Loucy (cell line): ENCODE results near the gene ATP13A4.

Source experiments
- EZH2phosphoT487 ChIP-seq: fragments of 200-600 bp; IDR thresholded peaks from 2 replicates; pipeline ENCODE4 v1.6.1; 2018; ENCODE audit warnings: antibody characterized with exemption, mild to moderate bottlenecking, moderate library complexity, borderline replicate concordance
- TF ChIP-seq, protein P1 (sequence below): fragments of 200-600 bp; sonication (generic); conservative IDR thresholded peaks from 2 replicates; pipeline ENCODE4 v1.5.1; 2014; ENCODE audit warnings: mild to moderate bottlenecking, antibody characterized with exemption, low read length

DNA sequence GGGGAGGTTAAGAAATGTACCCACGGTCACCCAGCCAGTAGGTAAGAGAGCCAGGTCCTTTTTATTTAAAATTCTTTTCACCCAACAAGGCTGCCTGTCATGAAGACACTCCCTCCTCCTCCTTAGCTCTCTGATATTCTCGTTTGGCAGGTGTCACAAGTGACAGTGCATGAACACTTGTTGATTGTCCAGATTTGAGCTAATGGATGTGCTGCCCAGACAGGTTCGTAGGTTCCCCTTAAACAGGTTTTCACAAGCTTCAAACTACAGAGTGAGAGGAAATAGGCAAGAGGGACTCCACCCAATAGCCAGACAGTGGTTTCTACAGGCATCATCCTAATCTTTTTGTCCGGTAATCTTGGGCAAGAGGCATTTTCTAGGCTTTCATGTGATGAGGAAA lies 32.2 kb downstream of the ATP13A4 start:
- TF ChIP-seq, protein P1, sequence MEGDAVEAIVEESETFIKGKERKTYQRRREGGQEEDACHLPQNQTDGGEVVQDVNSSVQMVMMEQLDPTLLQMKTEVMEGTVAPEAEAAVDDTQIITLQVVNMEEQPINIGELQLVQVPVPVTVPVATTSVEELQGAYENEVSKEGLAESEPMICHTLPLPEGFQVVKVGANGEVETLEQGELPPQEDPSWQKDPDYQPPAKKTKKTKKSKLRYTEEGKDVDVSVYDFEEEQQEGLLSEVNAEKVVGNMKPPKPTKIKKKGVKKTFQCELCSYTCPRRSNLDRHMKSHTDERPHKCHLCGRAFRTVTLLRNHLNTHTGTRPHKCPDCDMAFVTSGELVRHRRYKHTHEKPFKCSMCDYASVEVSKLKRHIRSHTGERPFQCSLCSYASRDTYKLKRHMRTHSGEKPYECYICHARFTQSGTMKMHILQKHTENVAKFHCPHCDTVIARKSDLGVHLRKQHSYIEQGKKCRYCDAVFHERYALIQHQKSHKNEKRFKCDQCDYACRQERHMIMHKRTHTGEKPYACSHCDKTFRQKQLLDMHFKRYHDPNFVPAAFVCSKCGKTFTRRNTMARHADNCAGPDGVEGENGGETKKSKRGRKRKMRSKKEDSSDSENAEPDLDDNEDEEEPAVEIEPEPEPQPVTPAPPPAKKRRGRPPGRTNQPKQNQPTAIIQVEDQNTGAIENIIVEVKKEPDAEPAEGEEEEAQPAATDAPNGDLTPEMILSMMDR = no peak
- TF ChIP-seq EZH2phosphoT487 = no peak
